Endothelial cell of umbilical vein (primary cell): ENCODE results near the gene TUBB4B. TPM values are rescaled to one million over a fixed set of nuclear protein-coding genes. Genes with fewer than 3 reads are reported as not detected.

Source experiments
- BruUV-seq: library from RNA; stranded (reverse); fragments of 400-500 nt; replicated peaks from 2 replicates; lab custom pipeline; 2021; lab: Mats Ljungman, UMichigan
- CTCF ChIA-PET: fragments of 300-600, 350-600 bp; sonication (Branson Sonifier 250); formaldehyde crosslinking; loops from one replicate; lab custom pipeline; 2021; ENCODE audit warnings: antibody characterized with exemption, inconsistent platforms; lab: Charles Lee
- POLR2A ChIA-PET: fragments of 300-600, 350-600 bp; sonication (Branson Sonifier 250); formaldehyde crosslinking; loops from one replicate; lab custom pipeline; 2021; ENCODE audit warnings: antibody characterized with exemption, inconsistent platforms; lab: Charles Lee
- DNase-seq: peaks from one replicate; pipeline ENCODE4 v3.0.0-alpha.2; 2011; ENCODE audit warnings: low read depth, low spot score
- FAIRE-seq: peaks from 2 replicates; lab custom pipeline; 2011; peaks lifted over from hg19 to GRCh38; lab: Jason Lieb, UNC
- H2AFZ ChIP-seq: 2 replicates; pipeline ENCODE4 v1.6.0; 2012; ENCODE audit warnings: low read depth, low read length, control low read depth, inconsistent platforms
- H3K27ac ChIP-seq: 2 replicates; pipeline ENCODE4 v1.5.1; 2011; ENCODE audit warnings: low read depth, mild to moderate bottlenecking, control low read depth, low read length, moderate library complexity; ENCODE audit not compliant: insufficient read depth
- H3K27me3 ChIP-seq, 2 experiments: 2 replicates each; pipeline versions ENCODE4 v1.6.0 to v1.6.1; 2011; ENCODE audit warnings: low read length in 2 of 2, mixed read lengths in 1 of 2; ENCODE audit not compliant: control insufficient read depth in 2 of 2, insufficient read depth in 2 of 2
- H3K36me3 ChIP-seq, 2 experiments: 2 replicates in 1 of 2; 3 replicates in 1 of 2; pipeline ENCODE4 v1.5.1; 2011; ENCODE audit warnings: low read length in 2 of 2, mild to moderate bottlenecking in 1 of 2, moderate library complexity in 1 of 2; ENCODE audit not compliant: control insufficient read depth in 2 of 2, insufficient read depth in 2 of 2; ENCODE audit errors: extremely low read depth in 1 of 2
- H3K4me1 ChIP-seq: 3 replicates; pipeline ENCODE4 v1.5.1; 2011; ENCODE audit warnings: mild to moderate bottlenecking, low read length; ENCODE audit not compliant: control insufficient read depth, insufficient read depth; ENCODE audit errors: extremely low read depth
- H3K4me2 ChIP-seq: 2 replicates; pipeline ENCODE4 v1.6.1; 2011; ENCODE audit warnings: low read length, control low read depth, mixed read lengths; ENCODE audit not compliant: insufficient read depth
- H3K4me3 ChIP-seq, 3 experiments: fragments of 200-600 bp in 1 of 3; sonication (generic), shearing (Covaris generic) in 1 of 3; replicated peaks in 1 of 3; 2 replicates each; pipeline ENCODE4 v1.5.1; 2011 to 2016; ENCODE audit warnings: control low read depth in 3 of 3, low read length in 3 of 3, mild to moderate bottlenecking in 2 of 3, inconsistent platforms in 1 of 3, low read depth in 1 of 3, moderate library complexity in 1 of 3; ENCODE audit not compliant: insufficient read depth in 1 of 3
- H3K79me2 ChIP-seq: 2 replicates; pipeline ENCODE4 v1.6.0; 2012; ENCODE audit warnings: low read length, inconsistent platforms; ENCODE audit not compliant: control insufficient read depth, insufficient read depth
- H3K9ac ChIP-seq: replicated peaks from 2 replicates; pipeline ENCODE3; 2011; ENCODE audit warnings: low read length, control low read depth; ENCODE audit not compliant: insufficient read depth; ENCODE audit errors: extremely low read depth
- H3K9me1 ChIP-seq: replicated peaks from 3 replicates; pipeline ENCODE4 v1.6.0; 2011; ENCODE audit warnings: mild to moderate bottlenecking, low read length; ENCODE audit not compliant: control insufficient read depth, insufficient read depth; ENCODE audit errors: extremely low read depth
- H3K9me3 ChIP-seq: replicated peaks from 2 replicates; pipeline ENCODE4 v1.5.1; 2012; ENCODE audit warnings: low read length, inconsistent platforms; ENCODE audit not compliant: control insufficient read depth, insufficient read depth
- H4K20me1 ChIP-seq: replicated peaks from 2 replicates; pipeline ENCODE3; 2011; ENCODE audit warnings: mild to moderate bottlenecking, low read length; ENCODE audit not compliant: control insufficient read depth, insufficient read depth; ENCODE audit errors: extremely low read depth
- CTCF ChIP-seq, 2 donors: IDR thresholded peaks; 1 replicate in 1 of 2; 2 replicates in 1 of 2; pipeline ENCODE4 v1.5.1; 2011; ENCODE audit warnings: low read length in 2 of 2, mild to moderate bottlenecking in 2 of 2, moderate library complexity in 2 of 2, control low read depth in 1 of 2, inconsistent platforms in 1 of 2, low read depth in 1 of 2; ENCODE audit not compliant: insufficient read depth in 1 of 2; ENCODE audit errors: extremely low read depth in 1 of 2
- EZH2 ChIP-seq: IDR thresholded peaks from 2 replicates; pipeline ENCODE4 v1.6.1; 2012; ENCODE audit warnings: borderline replicate concordance, low read depth, mild to moderate bottlenecking, moderate library complexity, low read length, inconsistent platforms; ENCODE audit not compliant: severe bottlenecking
- FOS ChIP-seq: IDR thresholded peaks from 2 replicates; pipeline ENCODE4 v1.6.1; 2011; ENCODE audit warnings: mild to moderate bottlenecking, low read length, moderate library complexity, borderline replicate concordance; ENCODE audit not compliant: insufficient read depth
- GATA2 ChIP-seq: IDR thresholded peaks from 2 replicates; pipeline ENCODE4 v1.7.0; 2011; ENCODE audit warnings: low read depth, mild to moderate bottlenecking, moderate library complexity, mixed read lengths, low read length; ENCODE audit not compliant: insufficient read length, insufficient read depth
- JUN ChIP-seq: IDR thresholded peaks from 2 replicates; pipeline ENCODE4 v1.6.1; 2011; ENCODE audit warnings: borderline replicate concordance, low read depth; ENCODE audit not compliant: insufficient read length, insufficient read depth
- MYC ChIP-seq: IDR thresholded peaks from one replicate; pipeline ENCODE4 v1.6.1; 2011; ENCODE audit warnings: mild to moderate bottlenecking, low read depth, low read length
- POLR2A ChIP-seq: IDR thresholded peaks from 2 replicates; pipeline ENCODE4 v1.6.1; 2012; ENCODE audit warnings: low read depth, mild to moderate bottlenecking, control low read depth, low read length
- POLR2AphosphoS5 ChIP-seq: IDR thresholded peaks from 2 replicates; pipeline ENCODE4 v1.6.1; 2012; ENCODE audit warnings: low read depth, mild to moderate bottlenecking, control low read depth, low read length, moderate library complexity; ENCODE audit not compliant: insufficient read depth
- dilution Hi-C: fragments of 300-500 bp; cut with MboI; formaldehyde crosslinking; loops from one replicate; pipeline ENCODE4 v1.15.0; 2019; ENCODE audit warnings: low sequenced_read_pairs; ENCODE audit not compliant: extremely low pct_ligation_motif_present
- intact Hi-C: fragments of 100-400 bp; cut with micrococcal nuclease; formaldehyde crosslinking; loops from one replicate; pipeline ENCODE4 v1.10.0; 2022
- polyA plus RNA-seq, 4 experiments: library from polyadenylated mRNA; depleted of rRNA in 3 of 4; stranded (reverse) in 3 of 4; unstranded in 1 of 4; fragments of >200 nt; gene quantifications; 2 replicates each; pipeline versions ENCODE4 v1.2.1 to v1.2.3, GENCODE V29; 2011 to 2012; ENCODE audit warnings: missing spikeins in 1 of 4
- total RNA-seq: library from RNA; stranded (reverse); gene quantifications from 2 replicates; pipeline ENCODE4 v1.2.3, GENCODE V29; 2021
- TF ChIP-seq, protein P1 (sequence below): IDR thresholded peaks from 2 replicates; pipeline ENCODE4 v1.6.1; 2011; ENCODE audit not compliant: insufficient read depth, insufficient read length

TUBB4B gene
- total and polyA plus RNA-seq, 2 donors (not counting 3 experiments of a cell fraction or from before 2014, with no cell fraction given), result 418 to 558 TPM

DNA sequence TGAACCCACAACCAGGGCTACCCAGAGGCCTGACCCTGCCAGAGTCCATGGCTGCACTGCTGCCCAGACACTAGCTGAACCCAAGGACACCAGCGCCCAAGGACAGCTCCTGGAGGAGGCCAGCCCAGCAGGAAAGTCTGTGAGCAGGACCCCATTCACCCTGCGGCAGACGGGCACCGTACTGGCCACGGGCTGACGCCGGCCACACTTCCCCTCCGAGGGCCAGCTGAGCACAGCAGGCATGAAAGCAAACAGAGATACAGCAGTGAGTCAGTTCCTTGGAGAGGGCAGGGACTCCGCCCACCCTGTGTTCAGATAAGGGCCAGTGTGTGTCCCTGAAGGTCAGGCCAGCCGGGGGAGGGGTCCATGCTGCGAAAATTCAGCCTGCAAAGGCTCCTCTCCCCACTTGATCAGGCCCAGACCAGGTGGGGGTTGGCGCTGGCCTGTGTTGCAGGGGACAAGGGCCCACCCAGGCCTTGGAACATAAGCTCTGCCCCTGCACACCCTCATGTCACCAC lies 22.3 kb upstream of the TUBB4B start:
- no peaks in the 10 kb centered on the region for H3K27me3 ChIP-seq
- H3K9me1 ChIP-seq, result no peaks in the 10 kb centered on the region
- H3K9ac ChIP-seq, result no peak overlapping the region
- no peaks in the 10 kb centered on the region for H3K9me3 ChIP-seq
- ChIA-PET POLR2A (interaction anchor here (0.6 to 0.7 kb wide), 2 partner anchors 21 to 22 kb away, joined by 3 to 8 read pairs; partner anchors contain the start of gene TUBB4B), CTCF (interaction anchor here (1.3 to 2.1 kb wide), 3 partner anchors 12 to 30 kb away, joined by 4 to 8 read pairs (median 5); partner anchors contain the start of genes ANAPC2 and SSNA1)
- H3K27ac ChIP-seq, result peak overlapping the region; percentile 8
- H3K4me3 ChIP-seq, result no peak overlapping the region
- intact Hi-C loops (no loop called here), dilution Hi-C loops (no loop called here)
- H2AFZ ChIP-seq, result no peak overlapping the region
- TSS peak; percentile 13 for BruUV-seq
- H3K4me1 ChIP-seq, result peaks cover 15% of the 10 kb centered on the region
- peaks cover 0 to 2% of the 10 kb centered on the region in 2 experiments for H3K36me3 ChIP-seq
- no peaks in the 10 kb centered on the region for H4K20me1 ChIP-seq
- FAIRE-seq, result peak; percentile 71
- H3K4me2 ChIP-seq, result no peak overlapping the region
- no peaks in the 10 kb centered on the region for H3K79me2 ChIP-seq
- TF ChIP-seq POLR2AphosphoS5 (peak; percentile 49), FOS (no peak)
- peak; percentile 9 for DNase-seq

GRCh38 chr9:137219757-137220316 lies 21.2 kb upstream of the TUBB4B start:
- H3K9ac ChIP-seq, result no peak overlapping the region
- ChIA-PET CTCF (interaction anchor here (2.1 kb wide), 1 partner anchor 17 kb away, joined by 8 read pairs; no protein-coding TSS in a partner anchor), POLR2A (no interaction called here)
- H3K4me3 ChIP-seq, result no peak overlapping the region
- dilution Hi-C loops, result no loop called here
- DNase-seq (no peak), FAIRE-seq (no peak)
- no TSS peak for BruUV-seq
- TF ChIP-seq, protein P1, sequence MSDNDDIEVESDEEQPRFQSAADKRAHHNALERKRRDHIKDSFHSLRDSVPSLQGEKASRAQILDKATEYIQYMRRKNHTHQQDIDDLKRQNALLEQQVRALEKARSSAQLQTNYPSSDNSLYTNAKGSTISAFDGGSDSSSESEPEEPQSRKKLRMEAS, result no peak
- TF ChIP-seq CTCF (IDR thresholded peaks at IDR 0.05; ENCODE audit: extremely low read depth in 1 of 2, insufficient read depth in 1 of 2, low read depth in 1 of 2, low read length in 2 of 2), result no peak
- TF ChIP-seq POLR2AphosphoS5, result no peak
- no peak for TF ChIP-seq MYC
- no peak for TF ChIP-seq POLR2A
- TF ChIP-seq FOS, result no peak
- TF ChIP-seq GATA2, result no peak
- no peak for TF ChIP-seq EZH2
- TF ChIP-seq JUN, result no peak
- peaks cover 18% of the 10 kb centered on the region for H3K4me1 ChIP-seq
- no peak overlapping the region for H3K4me2 ChIP-seq
- no peak overlapping the region for H2AFZ ChIP-seq
- H3K36me3 ChIP-seq, result peaks cover 0 to 2% of the 10 kb centered on the region in 2 experiments
- no peaks in the 10 kb centered on the region for H3K9me1 ChIP-seq
- no peak overlapping the region for H3K27ac ChIP-seq
- no peaks in the 10 kb centered on the region for H3K9me3 ChIP-seq
- H4K20me1 ChIP-seq, result no peaks in the 10 kb centered on the region
- intact Hi-C loops, result no loop called here
- H3K79me2 ChIP-seq, result no peaks in the 10 kb centered on the region
- H3K27me3 ChIP-seq, result no peaks in the 10 kb centered on the region
